ENCODE data around the gene SYTL5.

DNA sequence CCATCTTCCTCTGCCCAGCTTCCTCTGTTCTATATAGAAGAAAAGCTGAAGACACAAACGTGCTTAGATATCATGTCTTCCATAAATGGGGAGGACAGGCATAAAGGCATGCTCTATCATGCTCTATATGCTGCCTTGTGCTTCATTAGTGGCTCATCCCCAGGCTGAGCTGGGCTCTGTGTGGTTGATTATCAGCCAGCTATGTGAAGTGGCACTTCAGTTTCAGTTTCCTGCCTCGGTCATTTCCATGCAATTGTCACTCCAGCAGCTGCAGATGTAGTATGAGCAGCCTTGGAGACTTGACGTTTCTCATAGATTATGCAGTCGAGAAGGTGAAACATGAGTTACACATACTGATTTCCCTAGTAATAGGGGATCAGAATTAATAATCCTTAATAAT, 106.2 kb downstream of the SYTL5 start:
- TF ChIP-seq, protein P1, sequence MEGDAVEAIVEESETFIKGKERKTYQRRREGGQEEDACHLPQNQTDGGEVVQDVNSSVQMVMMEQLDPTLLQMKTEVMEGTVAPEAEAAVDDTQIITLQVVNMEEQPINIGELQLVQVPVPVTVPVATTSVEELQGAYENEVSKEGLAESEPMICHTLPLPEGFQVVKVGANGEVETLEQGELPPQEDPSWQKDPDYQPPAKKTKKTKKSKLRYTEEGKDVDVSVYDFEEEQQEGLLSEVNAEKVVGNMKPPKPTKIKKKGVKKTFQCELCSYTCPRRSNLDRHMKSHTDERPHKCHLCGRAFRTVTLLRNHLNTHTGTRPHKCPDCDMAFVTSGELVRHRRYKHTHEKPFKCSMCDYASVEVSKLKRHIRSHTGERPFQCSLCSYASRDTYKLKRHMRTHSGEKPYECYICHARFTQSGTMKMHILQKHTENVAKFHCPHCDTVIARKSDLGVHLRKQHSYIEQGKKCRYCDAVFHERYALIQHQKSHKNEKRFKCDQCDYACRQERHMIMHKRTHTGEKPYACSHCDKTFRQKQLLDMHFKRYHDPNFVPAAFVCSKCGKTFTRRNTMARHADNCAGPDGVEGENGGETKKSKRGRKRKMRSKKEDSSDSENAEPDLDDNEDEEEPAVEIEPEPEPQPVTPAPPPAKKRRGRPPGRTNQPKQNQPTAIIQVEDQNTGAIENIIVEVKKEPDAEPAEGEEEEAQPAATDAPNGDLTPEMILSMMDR (conservative IDR thresholded peaks at IDR 0.05; ENCODE audit: low read depth, low read length), result no peak
- TF ChIP-seq EZH2 (IDR thresholded peaks at IDR 0.05; ENCODE audit: low read length, unreplicated experiment) (no peak), EZH2phosphoT487 (IDR thresholded peaks at IDR 0.05; ENCODE audit: borderline replicate concordance, low read length) (no peak)
